GM21423 (cell line): ENCODE data around the gene COLGALT1.
"Not testable (repeated sequence)": the region's sequence is repeated elsewhere in the genome, so short reads cannot be mapped to it uniquely, and the experiment has no call there.

ENCODE experiments used
- ATAC-seq: cut with Tn5 transposase; IDR thresholded peaks from one replicate; pipeline ENCODE4 v1.9.1; 2021; ENCODE audit warnings: mild to moderate bottlenecking, moderate library complexity; ENCODE audit not compliant: unreplicated experiment

COLGALT1 gene

GRCh38 chr19:17532116-17532515 is 23.3 kb upstream of the COLGALT1 start:
- no peak for ATAC-seq

DNA sequence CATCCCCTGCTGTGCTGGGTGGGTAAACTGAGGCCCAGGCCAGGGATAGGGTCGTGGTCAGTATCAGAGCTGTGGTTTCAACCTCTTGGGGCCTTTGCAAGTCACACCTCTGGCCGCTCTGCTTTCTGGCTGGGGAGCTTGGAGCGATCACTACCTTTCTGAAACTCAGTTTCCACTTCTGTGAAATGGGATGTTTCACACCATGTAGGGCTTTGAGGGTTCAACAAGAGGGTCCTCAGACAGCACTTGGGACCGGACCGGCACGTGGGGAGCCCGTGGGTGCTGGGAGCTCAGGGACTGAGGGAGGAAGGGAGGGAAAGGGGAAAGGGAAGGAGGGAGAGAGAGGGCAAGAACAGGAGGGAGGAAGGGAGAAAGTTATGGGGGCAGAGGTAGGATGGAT is 22.9 kb upstream of the COLGALT1 start:
- no peak for ATAC-seq

DNA sequence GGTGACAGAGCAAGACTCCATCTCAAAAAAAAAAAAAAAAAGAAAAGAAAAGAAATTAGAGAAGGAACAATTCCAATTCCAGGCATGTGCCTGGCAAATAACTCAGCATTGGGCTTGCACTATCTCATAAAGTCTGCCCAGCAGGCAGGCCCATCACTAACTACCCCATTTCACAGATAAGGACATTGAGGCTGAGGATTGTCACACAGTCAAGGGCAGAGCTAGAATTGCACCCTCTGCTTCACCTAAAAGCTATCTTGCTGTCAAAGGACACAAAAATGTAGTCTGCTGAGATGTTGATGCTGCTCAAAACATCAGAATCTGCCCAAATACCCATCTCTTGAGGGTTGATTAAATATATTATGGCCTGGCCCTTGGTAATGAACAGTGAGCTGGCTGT is 20.7 kb upstream of the COLGALT1 start:
- no peak for ATAC-seq

DNA sequence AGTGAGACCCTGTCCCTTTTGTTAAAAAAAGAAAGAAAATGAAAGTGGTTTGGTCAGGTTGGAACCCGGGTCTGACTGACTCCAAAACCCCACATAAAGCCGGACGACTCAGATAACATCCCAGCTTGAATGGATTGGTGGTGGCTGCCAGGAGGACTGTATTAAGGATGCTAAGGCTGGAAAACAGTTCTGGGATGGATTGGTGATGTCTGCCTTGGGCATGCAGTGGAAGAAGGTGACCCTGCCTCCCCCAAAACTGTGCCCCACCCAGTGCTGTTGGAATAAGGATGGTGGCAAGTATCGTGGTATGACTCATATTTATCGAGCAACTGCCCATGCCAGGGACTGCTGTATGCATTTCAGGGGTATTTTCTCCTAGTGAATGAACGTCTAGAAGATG is 18.5 kb upstream of the COLGALT1 start:
- no peak for ATAC-seq

DNA sequence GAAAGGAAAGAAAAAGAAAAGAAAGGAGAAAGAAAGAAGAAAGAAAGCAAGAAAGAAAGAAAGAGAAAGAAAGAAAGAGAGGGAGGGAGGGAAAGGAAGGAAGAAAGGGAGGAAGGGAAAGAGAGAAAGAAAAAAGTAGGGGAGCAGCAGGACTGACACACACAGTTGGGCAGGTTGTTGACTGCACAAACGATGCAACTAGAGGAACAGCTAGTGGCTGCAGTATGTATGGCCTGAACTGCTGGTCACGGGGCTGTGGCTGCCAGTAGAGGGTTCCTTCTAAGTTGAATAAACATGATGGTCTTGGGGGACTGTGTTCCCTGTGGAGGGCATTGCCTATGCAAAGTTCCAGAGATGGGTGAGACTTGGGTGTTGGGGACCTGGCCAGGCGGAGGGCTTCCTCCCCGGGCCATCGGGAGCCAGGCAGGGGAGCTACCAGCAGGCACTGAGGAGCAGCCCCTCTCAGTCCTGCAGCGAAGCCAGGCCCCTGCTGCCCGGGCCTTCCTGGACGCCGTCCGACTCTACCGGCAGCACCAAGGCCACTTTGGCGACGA is 16.7 kb upstream of the COLGALT1 start:
- no peak for ATAC-seq

DNA sequence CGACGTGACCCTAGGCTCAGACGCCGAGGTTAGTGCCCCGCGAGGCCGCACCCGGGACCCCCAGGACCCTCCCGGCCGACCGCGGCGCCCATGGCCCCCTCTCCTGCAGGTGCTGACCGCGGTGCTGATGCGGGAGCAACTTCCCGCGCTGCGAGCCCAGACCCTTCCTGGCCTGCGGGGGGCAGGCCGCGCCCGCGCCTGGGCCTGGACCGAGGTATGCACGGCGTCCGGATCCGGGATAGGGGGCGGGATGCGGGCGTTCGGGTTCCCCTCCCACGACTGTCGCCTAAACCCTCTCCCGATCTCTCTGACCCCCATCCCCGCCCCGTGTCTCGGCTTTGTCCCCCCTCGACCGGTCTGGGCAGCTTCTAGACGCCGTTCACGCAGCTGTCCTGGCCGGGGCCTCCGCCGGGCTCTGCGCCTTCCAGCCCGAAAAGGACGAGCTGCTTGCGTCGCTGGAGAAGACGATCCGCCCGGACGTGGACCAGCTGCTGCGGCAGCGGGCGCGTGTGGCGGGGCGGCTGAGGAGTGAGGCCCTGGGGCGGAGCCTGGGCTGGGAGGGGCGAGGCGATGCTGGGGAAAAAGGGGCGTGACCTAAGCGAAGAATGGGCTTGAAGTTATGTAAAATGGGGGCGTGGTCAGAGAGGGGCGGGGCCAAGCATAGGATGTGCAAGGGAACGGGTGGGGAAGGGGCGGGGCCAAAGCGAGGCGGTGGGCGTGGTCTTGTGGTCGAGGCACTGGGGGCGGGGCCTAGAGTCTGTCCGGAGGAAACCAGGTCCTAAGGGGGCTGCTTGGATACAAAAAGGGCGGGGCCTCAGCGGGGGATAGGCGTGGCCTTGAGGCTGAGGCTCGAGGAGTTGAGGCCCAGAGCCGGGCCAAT is 16.0 kb upstream of the COLGALT1 start:
- peak; percentile 76 for ATAC-seq

GRCh38 chr19:17540174-17540573 is 15.3 kb upstream of the COLGALT1 start:
- ATAC-seq: no peak

GRCh38 chr19:17541184-17541759 is 14.2 kb upstream of the COLGALT1 start:
- no peak for ATAC-seq

GRCh38 chr19:17542042-17542441 is 13.4 kb upstream of the COLGALT1 start:
- ATAC-seq: no peak

GRCh38 chr19:17542793-17543582 is 12.5 kb upstream of the COLGALT1 start:
- no peak for ATAC-seq

DNA sequence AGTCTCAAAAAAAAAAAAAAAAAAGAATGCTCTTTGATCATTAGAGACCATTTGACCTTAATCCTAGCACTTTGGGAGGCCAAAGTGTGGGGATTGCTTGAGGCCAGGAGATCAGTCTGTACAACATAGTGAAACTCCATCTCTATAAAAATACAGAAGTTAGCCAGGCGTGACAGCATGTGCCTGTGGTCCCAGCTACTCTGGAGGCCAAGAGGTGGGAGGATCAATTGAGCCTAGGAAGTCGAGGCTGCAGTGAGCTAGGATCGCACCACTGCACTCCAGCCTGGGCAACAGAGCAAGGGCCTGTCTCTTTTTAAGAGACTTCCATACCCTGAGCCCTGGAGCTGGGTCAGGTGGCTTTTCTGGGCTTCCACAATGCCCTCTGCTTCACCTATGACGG is 11.5 kb upstream of the COLGALT1 start:
- no peak for ATAC-seq

DNA sequence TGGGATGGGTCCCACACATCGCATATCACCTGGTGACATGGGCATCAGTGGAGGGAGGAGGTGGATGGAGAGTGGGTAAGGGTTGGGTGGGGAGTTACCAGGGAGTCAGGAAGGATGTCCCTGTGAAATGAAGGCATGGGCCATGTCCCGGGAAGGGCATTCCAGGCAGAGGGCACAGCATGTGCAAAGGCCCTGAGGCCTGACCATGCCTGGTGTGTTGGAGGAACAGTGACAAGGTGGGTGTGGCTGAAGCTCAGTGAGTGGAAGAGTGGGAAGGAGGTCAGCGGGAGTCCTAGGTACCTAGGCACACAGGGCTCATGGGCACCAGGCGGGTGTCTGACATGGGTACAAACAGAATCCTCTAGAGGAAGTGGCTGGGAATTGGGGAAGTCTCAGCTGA is 11.0 kb upstream of the COLGALT1 start:
- no peak for ATAC-seq

GRCh38 chr19:17548145-17548544 is 7.3 kb upstream of the COLGALT1 start:
- no peak for ATAC-seq

- no peak for ATAC-seq
Observed at GRCh38 chr19:17549085-17549740, 6.2 kb upstream of the COLGALT1 start.

GRCh38 chr19:17550076-17550667 is 5.3 kb upstream of the COLGALT1 start:
- no peak for ATAC-seq

DNA sequence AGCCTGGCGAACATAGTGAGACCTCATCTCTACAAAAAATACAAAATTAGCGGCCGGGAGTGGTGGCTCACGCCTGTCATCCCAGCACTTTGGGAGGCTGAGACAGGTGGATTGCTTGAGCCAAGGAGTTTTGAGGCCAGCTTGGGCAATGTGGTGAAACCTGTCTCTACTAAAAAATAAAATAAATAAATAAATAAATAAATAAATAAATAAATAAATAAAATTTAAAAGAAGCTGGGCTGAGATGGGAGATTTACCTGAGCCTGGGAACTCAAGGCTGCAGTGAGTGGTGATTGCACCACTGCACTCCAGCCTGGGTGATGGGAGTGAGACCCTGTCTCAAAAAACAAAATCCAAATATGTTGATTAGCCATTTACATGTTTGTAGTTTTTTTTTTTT is 2.7 kb upstream of the COLGALT1 start:
- not testable (repeated sequence) for ATAC-seq

- ATAC-seq: no peak
Observed at GRCh38 chr19:17553256-17553655, 2.2 kb upstream of the COLGALT1 start.

DNA sequence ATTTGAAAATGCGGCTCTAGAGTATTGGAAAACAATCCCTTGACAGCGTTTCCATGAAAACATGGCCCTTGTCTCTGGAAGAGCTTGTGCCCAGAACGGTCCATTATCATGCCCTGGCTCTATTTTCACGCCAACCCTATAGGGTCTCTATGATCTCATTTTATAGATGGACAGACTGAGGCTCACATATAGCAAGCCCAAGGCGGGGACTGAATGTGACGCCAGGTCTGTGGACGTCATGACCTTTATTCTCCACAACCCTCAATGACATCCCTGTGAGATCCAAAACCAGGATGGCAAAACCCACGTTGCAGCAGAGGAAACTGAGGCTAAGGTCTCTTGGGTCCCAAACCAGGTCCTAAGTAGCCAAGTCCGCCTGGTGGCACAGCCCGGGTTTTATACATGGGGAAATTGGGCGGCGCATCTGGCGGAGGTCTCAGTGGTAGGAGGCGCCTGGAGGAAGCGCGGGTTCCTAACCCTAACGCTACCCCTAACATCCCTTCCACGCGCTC is 425 bp upstream of the COLGALT1 start:
- ATAC-seq: no peak

- peak; percentile 29 for ATAC-seq
Observed at GRCh38 chr19:17555929-17556813, 722 bp downstream of the COLGALT1 start.
